Measurements from ENCODE around the gene LTB4R. TPM values are rescaled to one million over a fixed set of nuclear protein-coding genes. Genes with fewer than 3 reads are reported as not detected.

Gene LTB4R
- total and polyA plus RNA-seq, 9 of the 15 experiments (the other 6 are each of a cell fraction or from before 2014, with no cell fraction given) = 0.38 to 10.5 (median 2.8) TPM

DNA sequence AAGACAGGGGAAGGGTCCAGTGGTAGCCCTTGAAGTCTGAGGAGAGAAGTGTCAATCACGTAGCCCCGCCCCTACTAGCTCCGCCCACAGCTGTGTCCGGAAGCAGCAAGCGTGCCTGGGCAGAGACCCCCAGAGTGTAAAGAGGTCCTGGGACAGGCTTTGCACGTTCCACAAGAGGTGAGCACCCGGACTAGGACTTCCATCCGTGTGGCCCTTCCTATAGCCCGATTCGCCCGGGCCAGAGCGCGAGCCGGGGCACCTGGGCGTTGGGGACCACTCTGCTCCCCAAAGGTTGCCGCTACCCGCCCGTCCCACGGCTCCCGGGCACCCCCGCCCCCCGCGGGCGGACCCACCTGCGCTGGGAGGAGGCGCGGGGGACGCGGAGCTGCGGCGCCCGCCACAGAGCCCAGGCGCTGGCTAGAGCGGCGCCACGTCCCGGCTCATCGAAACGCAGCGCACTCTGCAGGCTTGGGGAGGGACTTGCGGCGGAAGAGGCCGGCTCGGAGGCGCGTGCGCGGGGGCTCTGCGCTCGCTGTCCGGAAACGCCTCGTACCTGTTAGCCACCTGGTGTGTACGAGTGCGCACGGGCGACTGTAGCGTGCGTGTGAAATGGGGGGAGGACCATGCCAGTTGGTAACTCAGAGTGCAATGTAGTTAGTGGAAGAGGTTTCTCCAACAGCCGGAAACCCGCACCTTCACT is 40.0 kb upstream of the LTB4R start, which contains the start of gene RABGGTA (continued):
- TF ChIP-seq, protein P1, sequence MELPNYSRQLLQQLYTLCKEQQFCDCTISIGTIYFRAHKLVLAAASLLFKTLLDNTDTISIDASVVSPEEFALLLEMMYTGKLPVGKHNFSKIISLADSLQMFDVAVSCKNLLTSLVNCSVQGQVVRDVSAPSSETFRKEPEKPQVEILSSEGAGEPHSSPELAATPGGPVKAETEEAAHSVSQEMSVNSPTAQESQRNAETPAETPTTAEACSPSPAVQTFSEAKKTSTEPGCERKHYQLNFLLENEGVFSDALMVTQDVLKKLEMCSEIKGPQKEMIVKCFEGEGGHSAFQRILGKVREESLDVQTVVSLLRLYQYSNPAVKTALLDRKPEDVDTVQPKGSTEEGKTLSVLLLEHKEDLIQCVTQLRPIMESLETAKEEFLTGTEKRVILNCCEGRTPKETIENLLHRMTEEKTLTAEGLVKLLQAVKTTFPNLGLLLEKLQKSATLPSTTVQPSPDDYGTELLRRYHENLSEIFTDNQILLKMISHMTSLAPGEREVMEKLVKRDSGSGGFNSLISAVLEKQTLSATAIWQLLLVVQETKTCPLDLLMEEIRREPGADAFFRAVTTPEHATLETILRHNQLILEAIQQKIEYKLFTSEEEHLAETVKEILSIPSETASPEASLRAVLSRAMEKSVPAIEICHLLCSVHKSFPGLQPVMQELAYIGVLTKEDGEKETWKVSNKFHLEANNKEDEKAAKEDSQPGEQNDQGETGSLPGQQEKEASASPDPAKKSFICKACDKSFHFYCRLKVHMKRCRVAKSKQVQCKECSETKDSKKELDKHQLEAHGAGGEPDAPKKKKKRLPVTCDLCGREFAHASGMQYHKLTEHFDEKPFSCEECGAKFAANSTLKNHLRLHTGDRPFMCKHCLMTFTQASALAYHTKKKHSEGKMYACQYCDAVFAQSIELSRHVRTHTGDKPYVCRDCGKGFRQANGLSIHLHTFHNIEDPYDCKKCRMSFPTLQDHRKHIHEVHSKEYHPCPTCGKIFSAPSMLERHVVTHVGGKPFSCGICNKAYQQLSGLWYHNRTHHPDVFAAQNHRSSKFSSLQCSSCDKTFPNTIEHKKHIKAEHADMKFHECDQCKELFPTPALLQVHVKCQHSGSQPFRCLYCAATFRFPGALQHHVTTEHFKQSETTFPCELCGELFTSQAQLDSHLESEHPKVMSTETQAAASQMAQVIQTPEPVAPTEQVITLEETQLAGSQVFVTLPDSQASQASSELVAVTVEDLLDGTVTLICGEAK (IDR thresholded peaks at IDR 0.05) = peak; percentile 55; the same call in 1 of the 2 replicates
- TF ChIP-seq, protein P1 (CRISPR knock-in tag; IDR thresholded peaks at IDR 0.05) = no peak
- peak; percentile 84 for TF ChIP-seq EP400 (IDR thresholded peaks at IDR 0.05)
- TF ChIP-seq ZKSCAN1 (IDR thresholded peaks at IDR 0.05; ENCODE audit: low read depth, low read length) = no peak
- TF ChIP-seq, protein P2, sequence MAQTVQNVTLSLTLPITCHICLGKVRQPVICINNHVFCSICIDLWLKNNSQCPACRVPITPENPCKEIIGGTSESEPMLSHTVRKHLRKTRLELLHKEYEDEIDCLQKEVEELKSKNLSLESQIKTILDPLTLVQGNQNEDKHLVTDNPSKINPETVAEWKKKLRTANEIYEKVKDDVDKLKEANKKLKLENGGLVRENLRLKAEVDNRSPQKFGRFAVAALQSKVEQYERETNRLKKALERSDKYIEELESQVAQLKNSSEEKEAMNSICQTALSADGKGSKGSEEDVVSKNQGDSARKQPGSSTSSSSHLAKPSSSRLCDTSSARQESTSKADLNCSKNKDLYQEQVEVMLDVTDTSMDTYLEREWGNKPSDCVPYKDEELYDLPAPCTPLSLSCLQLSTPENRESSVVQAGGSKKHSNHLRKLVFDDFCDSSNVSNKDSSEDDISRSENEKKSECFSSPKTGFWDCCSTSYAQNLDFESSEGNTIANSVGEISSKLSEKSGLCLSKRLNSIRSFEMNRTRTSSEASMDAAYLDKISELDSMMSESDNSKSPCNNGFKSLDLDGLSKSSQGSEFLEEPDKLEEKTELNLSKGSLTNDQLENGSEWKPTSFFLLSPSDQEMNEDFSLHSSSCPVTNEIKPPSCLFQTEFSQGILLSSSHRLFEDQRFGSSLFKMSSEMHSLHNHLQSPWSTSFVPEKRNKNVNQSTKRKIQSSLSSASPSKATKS (CRISPR knock-in tag; IDR thresholded peaks at IDR 0.05) = no peak
- no peak for TF ChIP-seq ZFP1 (CRISPR knock-in tag; IDR thresholded peaks at IDR 0.05)
- TF ChIP-seq ZNF561 (CRISPR knock-in tag; conservative IDR thresholded peaks at IDR 0.05) = no peak
- TF ChIP-seq DMBX1 (CRISPR knock-in tag; IDR thresholded peaks at IDR 0.05; ENCODE audit: borderline replicate concordance) = no peak
- TF ChIP-seq NFXL1 (CRISPR knock-in tag; IDR thresholded peaks at IDR 0.05) = no peak
- peak; percentile 30 for TF ChIP-seq TCF3 (CRISPR knock-in tag; IDR thresholded peaks at IDR 0.05)
- TF ChIP-seq GABPA (tag; conservative IDR thresholded peaks at IDR 0.05; ENCODE audit: low read depth) = peak; percentile 82
- TF ChIP-seq, protein P3, sequence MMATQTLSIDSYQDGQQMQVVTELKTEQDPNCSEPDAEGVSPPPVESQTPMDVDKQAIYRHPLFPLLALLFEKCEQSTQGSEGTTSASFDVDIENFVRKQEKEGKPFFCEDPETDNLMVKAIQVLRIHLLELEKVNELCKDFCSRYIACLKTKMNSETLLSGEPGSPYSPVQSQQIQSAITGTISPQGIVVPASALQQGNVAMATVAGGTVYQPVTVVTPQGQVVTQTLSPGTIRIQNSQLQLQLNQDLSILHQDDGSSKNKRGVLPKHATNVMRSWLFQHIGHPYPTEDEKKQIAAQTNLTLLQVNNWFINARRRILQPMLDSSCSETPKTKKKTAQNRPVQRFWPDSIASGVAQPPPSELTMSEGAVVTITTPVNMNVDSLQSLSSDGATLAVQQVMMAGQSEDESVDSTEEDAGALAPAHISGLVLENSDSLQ (IDR thresholded peaks at IDR 0.05) = peak; percentile 98

Data from K562 (cell line).